Neural cell (in vitro differentiated cells): ENCODE data around the gene ACAP1. TPM values are rescaled to one million over a fixed set of nuclear protein-coding genes. Genes with fewer than 3 reads are reported as not detected.

ENCODE experiments used
- H2AFZ ChIP-seq: fragments of 200-600, 300-800 bp; sonication (generic), shearing (Covaris generic); 2 replicates; pipeline ENCODE4 v1.6.0; 2014; ENCODE audit warnings: low read depth, mild to moderate bottlenecking, antibody characterized with exemption, low read length, moderate library complexity
- H3F3A ChIP-seq: fragments of 200-600 bp; shearing (Covaris generic); 2 replicates; pipeline ENCODE4 v1.6.1; 2016; ENCODE audit warnings: mild to moderate bottlenecking, moderate library complexity, mixed read lengths, antibody characterized with exemption, low read length; ENCODE audit not compliant: insufficient read depth, poor library complexity, severe bottlenecking
- H3K27ac ChIP-seq: fragments of 200-600, 300-800 bp; sonication (generic), shearing (Covaris generic); 2 replicates; pipeline ENCODE4 v1.5.1; 2014; ENCODE audit warnings: mild to moderate bottlenecking, low read length, moderate library complexity
- H3K27me3 ChIP-seq: fragments of 300-800, 200-600 bp; sonication (generic), shearing (Covaris generic); 2 replicates; pipeline ENCODE4 v1.6.0; 2014; ENCODE audit warnings: mild to moderate bottlenecking, low read depth, low read length, moderate library complexity; ENCODE audit not compliant: insufficient read depth
- H3K36me3 ChIP-seq: fragments of 300-800, 200-600 bp; sonication (generic), shearing (Covaris generic); 2 replicates; pipeline ENCODE4 v1.5.1; 2014; ENCODE audit warnings: mild to moderate bottlenecking, antibody characterized with exemption, low read length, moderate library complexity; ENCODE audit not compliant: insufficient read depth
- H3K4me2 ChIP-seq: fragments of 300-800, 200-600 bp; sonication (generic), shearing (Covaris generic); 2 replicates; pipeline ENCODE4 v1.6.0; 2014; ENCODE audit warnings: mild to moderate bottlenecking, low read length
- H3K4me3 ChIP-seq: fragments of 300-800, 200-600 bp; sonication (generic), shearing (Covaris generic); 2 replicates; pipeline ENCODE4 v1.5.1; 2014; ENCODE audit warnings: mild to moderate bottlenecking, low read length, moderate library complexity
- H3K79me2 ChIP-seq: fragments of 200-600 bp; shearing (Covaris generic); replicated peaks from 2 replicates; pipeline ENCODE4 v1.6.0; 2014; ENCODE audit warnings: mild to moderate bottlenecking, low read length, moderate library complexity; ENCODE audit not compliant: insufficient read depth
- H3K9ac ChIP-seq: fragments of 300-800, 200-600 bp; sonication (generic), shearing (Covaris generic); 2 replicates; pipeline ENCODE4 v1.6.1; 2016; ENCODE audit warnings: mild to moderate bottlenecking, low read length, mixed read lengths
- H3K9me2 ChIP-seq: fragments of 200-600 bp; shearing (Covaris generic); 2 replicates; pipeline ENCODE4 v1.6.1; 2016; ENCODE audit warnings: mild to moderate bottlenecking, low read length, mixed read lengths; ENCODE audit not compliant: insufficient read depth
- H3K9me3 ChIP-seq: fragments of 200-600, 300-800 bp; sonication (generic), shearing (Covaris generic); 2 replicates; pipeline ENCODE4 v1.6.1; 2016; ENCODE audit warnings: mild to moderate bottlenecking, mixed run types, low read length, moderate library complexity, mixed read lengths
- H4K20me1 ChIP-seq: fragments of 200-600 bp; shearing (Covaris generic); 2 replicates; pipeline ENCODE4 v1.6.1; 2016; ENCODE audit warnings: mild to moderate bottlenecking, mixed run types; ENCODE audit not compliant: insufficient read depth
- EP300 ChIP-seq: fragments of 450-650 bp; conservative IDR thresholded peaks from 2 replicates; pipeline ENCODE4 v1.6.1; 2014; ENCODE audit warnings: antibody characterized with exemption, mild to moderate bottlenecking, moderate library complexity; ENCODE audit not compliant: poor library complexity, severe bottlenecking
- EZH2 ChIP-seq: fragments of 200-600, 300-800 bp; shearing (Covaris generic), sonication (generic); IDR thresholded peaks from 2 replicates; pipeline ENCODE4 v1.6.1; 2014; ENCODE audit warnings: antibody characterized with exemption, low read length, borderline replicate concordance, mild to moderate bottlenecking; ENCODE audit not compliant: insufficient read depth, poor library complexity, severe bottlenecking
- MXI1 ChIP-seq: fragments of 450-650 bp; conservative IDR thresholded peaks from 2 replicates; pipeline ENCODE4 v1.6.1; 2014; ENCODE audit warnings: antibody characterized with exemption, mild to moderate bottlenecking; ENCODE audit not compliant: poor library complexity, severe bottlenecking
- POLR2AphosphoS5 ChIP-seq: IDR thresholded peaks from 2 replicates; pipeline ENCODE4 v1.6.1; 2012
- RAD21 ChIP-seq: fragments of 450-650 bp; conservative IDR thresholded peaks from 2 replicates; pipeline ENCODE4 v1.6.1; 2014; ENCODE audit warnings: antibody characterized with exemption, mild to moderate bottlenecking, moderate library complexity
- REST ChIP-seq: IDR thresholded peaks from 2 replicates; pipeline ENCODE4 v1.6.1; 2012; ENCODE audit warnings: borderline replicate concordance
- SMC3 ChIP-seq: fragments of 450-650 bp; conservative IDR thresholded peaks from 2 replicates; pipeline ENCODE4 v1.6.1; 2014; ENCODE audit warnings: antibody characterized with exemption, mild to moderate bottlenecking, moderate library complexity; ENCODE audit not compliant: poor library complexity
- TAF1 ChIP-seq: IDR thresholded peaks from 2 replicates; pipeline ENCODE4 v1.6.1; 2012; ENCODE audit warnings: low read depth
- polyA plus RNA-seq: library from polyadenylated mRNA; depleted of rRNA; stranded (reverse); fragments of >200 nt; gene quantifications from 2 replicates; pipeline ENCODE4 v1.2.3, GENCODE V29; 2014
- TF ChIP-seq, protein P1 (sequence below): fragments of 450-650 bp; IDR thresholded peaks from 2 replicates; pipeline ENCODE4 v1.5.1; 2014; ENCODE audit warnings: antibody characterized with exemption, mild to moderate bottlenecking, moderate library complexity; ENCODE audit not compliant: poor library complexity, severe bottlenecking

The ACAP1 gene
- polyA plus RNA-seq, 1 donor from 2014 or later: 0.66 TPM

DNA sequence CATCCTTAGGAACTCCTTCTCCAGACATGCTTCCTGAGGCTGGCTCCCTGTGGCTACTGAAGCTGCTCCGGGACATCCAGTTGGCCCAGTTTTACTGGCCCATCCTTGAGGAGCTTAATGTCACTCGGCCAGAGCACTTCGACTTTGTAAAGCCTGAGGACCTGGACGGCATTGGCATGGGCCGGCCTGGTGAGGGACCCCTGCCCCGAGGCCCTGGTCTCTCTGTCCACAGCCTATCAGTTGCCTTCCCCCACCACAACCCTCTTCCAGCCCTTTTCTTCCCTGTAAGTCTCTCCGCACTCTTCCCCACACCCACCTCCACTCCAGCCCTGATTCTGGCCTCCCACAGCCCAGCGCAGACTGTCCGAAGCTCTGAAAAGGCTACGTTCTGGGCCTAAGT lies 46.6 kb downstream of the ACAP1 start:
- H2AFZ ChIP-seq: no peak overlapping the region
- H3K79me2 ChIP-seq: no peaks in the 10 kb centered on the region
- no peaks in the 10 kb centered on the region for H3K36me3 ChIP-seq
- peaks cover 9% of the 10 kb centered on the region for H3K9me3 ChIP-seq
- H4K20me1 ChIP-seq: no peaks in the 10 kb centered on the region
- no peaks in the 10 kb centered on the region for H3K9me2 ChIP-seq
- peaks cover 38% of the 10 kb centered on the region for H3K27me3 ChIP-seq
- no peak overlapping the region for H3K4me3 ChIP-seq
- no peak overlapping the region for H3K4me2 ChIP-seq
- no peak overlapping the region for H3K27ac ChIP-seq
- TF ChIP-seq MXI1 (no peak), RAD21 (no peak), EP300 (no peak), SMC3 (no peak), TAF1 (no peak), REST (no peak), POLR2AphosphoS5 (no peak), EZH2 (no peak)
- TF ChIP-seq, protein P1, sequence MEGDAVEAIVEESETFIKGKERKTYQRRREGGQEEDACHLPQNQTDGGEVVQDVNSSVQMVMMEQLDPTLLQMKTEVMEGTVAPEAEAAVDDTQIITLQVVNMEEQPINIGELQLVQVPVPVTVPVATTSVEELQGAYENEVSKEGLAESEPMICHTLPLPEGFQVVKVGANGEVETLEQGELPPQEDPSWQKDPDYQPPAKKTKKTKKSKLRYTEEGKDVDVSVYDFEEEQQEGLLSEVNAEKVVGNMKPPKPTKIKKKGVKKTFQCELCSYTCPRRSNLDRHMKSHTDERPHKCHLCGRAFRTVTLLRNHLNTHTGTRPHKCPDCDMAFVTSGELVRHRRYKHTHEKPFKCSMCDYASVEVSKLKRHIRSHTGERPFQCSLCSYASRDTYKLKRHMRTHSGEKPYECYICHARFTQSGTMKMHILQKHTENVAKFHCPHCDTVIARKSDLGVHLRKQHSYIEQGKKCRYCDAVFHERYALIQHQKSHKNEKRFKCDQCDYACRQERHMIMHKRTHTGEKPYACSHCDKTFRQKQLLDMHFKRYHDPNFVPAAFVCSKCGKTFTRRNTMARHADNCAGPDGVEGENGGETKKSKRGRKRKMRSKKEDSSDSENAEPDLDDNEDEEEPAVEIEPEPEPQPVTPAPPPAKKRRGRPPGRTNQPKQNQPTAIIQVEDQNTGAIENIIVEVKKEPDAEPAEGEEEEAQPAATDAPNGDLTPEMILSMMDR: no peak
- no peak overlapping the region for H3K9ac ChIP-seq
- no peaks in the 10 kb centered on the region for H3F3A ChIP-seq

GRCh38 chr17:7383371-7383741 lies 47.0 kb downstream of the ACAP1 start:
- no peaks in the 10 kb centered on the region for H3K36me3 ChIP-seq
- H4K20me1 ChIP-seq: no peaks in the 10 kb centered on the region
- no peak overlapping the region for H3K9ac ChIP-seq
- H3K79me2 ChIP-seq: no peaks in the 10 kb centered on the region
- no peak overlapping the region for H3K27ac ChIP-seq
- no peak overlapping the region for H2AFZ ChIP-seq
- TF ChIP-seq MXI1 (no peak), POLR2AphosphoS5 (no peak), EZH2 (no peak), TAF1 (no peak), SMC3 (no peak), REST (no peak), RAD21 (no peak)
- TF ChIP-seq, protein P1: no peak
- peaks cover 9% of the 10 kb centered on the region for H3K9me3 ChIP-seq
- H3F3A ChIP-seq: no peaks in the 10 kb centered on the region
- no peak overlapping the region for H3K4me2 ChIP-seq
- H3K27me3 ChIP-seq: peaks cover 38% of the 10 kb centered on the region
- no peak overlapping the region for H3K4me3 ChIP-seq
- no peaks in the 10 kb centered on the region for H3K9me2 ChIP-seq
